GM18868 (cell line): ENCODE results near the gene TECR.

Experiments used
- ATAC-seq: cut with Tn5 transposase; IDR thresholded peaks from one replicate; pipeline ENCODE4 v1.9.1; 2021; ENCODE audit warnings: mild to moderate bottlenecking, moderate library complexity; ENCODE audit not compliant: unreplicated experiment

TECR gene

DNA sequence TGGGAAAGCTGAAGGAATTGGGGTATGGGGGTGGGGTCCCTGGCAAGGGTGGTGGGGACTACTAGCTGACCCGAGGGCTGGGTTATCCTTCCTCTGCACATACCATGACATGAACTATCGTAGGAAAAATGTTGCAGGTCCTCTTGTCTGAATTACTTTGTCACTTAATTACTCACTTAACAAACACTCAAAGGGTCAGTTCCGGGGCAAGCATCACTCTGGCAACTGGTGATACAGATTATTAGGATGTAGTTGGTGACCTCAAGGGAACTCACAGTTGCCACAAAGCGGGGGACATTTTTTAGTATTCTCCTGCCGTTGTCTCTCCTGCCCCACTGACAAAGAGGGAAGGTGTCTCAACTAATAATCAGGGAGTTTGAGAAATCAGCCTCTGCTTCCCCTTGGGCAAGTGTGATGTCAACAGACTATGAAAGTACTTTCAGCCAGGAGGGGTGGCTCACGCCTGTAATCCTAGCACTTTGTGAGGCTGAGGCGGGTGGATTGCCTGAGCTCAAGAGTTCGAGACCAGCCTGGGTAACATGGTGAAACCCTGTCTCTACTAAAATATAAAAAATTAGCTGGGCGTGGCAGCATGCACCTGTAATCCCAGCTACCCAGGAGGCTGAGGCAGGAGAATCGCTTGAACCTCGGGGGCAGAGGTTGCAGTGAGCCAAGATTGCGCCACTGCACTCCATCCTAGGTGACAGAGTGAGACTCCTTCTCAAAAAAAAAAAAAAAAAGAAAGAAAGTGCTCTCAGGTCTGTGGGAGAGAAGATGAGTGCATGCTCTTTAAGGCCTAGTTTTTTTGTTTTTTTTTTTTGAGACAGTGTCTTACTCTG, 21.5 kb upstream of the TECR start:
- ATAC-seq, result no peak

DNA sequence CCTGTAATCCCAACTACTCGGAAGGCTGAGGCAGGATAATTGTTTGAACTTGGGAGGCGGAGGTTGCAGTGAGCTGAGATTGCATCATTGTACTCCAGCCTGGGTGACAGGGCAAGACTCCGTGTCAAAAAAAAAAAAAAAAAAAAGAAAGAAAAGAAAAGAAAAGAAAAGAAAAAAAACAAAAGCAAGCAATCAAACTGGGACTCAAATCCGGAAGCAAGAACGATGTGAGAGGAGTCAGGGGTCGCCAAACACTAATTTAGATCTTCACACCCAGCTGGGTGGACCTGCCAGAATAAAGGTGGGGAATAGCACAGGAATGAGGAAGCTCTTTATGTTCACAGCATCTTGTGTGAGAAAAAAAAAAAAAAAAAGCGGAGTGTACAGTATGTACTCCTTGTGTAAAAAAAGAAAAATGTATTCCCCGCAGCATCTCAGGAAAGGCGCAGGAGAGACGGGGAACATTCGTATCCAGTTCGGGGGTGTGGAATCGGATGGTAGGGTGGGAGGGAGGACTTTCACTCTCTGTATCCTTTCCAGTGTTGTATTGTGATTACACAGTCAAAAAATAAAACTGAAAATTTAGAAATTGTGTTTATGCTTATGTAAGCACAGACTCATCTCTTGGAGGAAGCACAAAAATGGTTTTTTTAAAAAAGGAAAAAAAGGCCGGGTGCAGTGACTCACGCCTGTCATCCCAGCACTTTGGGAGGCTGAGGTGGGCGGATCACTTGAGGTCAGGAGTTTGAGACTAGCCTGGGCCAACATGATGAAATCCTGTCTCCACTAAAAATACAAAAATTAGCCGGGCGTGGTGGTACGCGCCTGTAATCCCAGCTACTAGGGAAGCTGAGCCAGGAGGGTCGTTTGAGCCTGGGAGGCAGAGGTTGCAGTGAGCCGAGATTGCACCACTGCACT, 18.8 kb upstream of the TECR start:
- ATAC-seq, result no peak

DNA sequence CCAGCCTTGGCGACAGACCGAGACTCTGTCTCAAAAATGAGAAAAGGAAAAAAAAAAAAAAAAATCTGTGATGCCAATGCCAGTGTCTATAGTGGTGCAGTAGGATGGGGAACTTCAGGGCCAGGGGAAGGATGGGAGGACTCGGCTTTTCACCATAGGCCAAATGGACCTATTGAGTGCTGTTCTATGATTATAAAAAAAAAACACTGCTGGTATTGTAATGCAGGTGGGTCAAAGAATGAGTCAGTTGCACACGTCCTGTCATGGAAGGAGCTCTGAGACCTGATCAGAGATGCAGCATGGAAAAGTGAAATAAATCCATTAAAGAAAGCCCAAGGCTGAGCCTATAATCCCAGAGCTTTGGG, 18.2 kb upstream of the TECR start:
- ATAC-seq, result no peak

DNA sequence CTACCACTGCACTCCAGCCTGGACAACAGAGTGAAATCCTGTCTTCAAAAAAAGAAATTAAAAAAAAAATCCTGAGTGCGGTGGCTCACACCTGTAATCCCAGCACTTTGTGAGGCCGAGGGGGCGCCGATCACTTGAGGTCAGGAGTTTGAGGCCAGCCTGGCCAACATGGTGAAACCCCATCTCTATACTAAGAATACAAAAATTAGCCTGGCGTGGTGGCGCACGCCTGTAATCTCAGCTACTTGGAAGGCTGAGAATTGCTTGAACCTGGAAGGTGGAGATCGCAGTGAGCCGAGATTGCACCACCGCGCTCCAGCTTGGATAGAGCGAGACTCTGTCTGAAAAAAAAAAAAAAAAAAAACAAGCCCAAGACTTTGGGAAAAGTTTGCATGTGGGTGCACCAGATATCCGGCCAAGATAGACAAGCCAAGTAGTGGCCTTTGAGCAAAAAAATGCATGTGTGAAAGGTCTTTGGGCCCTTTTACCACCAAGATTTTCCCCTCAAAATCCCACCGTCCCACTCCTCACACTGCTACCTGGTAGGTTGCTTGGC, 16.9 kb upstream of the TECR start:
- no peak for ATAC-seq

DNA sequence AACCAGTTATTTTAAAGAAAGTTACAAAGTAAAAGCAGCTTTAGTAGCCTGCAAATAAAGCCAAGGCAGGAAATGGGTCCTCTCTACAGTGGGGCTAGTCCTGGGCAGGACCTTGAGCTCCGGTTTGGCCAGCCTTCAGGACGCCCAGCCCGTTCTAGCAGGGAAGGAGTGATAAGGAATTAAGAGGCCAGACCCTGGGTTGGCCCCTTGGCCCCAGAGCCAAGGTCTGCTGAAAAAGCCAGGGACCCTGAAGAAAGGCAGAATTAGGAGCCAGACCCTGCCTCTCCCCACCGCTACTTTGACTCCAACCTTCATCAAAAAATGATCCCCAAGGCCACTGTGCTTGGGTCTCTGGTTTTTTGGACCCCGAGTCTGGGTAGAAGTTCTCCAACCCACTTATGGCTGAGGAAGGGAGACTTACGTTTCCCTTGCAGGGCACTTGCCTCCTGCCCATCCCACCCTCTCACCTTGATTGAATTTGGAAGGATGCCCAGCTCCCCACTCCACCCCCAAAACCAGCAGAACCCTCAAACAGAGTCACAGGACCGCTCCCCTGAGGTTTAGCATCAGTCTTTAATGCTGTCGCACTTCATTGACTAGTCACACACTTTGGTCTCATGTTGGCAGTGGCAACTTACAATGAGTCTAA, 15.1 kb upstream of the TECR start:
- ATAC-seq, result no peak

DNA sequence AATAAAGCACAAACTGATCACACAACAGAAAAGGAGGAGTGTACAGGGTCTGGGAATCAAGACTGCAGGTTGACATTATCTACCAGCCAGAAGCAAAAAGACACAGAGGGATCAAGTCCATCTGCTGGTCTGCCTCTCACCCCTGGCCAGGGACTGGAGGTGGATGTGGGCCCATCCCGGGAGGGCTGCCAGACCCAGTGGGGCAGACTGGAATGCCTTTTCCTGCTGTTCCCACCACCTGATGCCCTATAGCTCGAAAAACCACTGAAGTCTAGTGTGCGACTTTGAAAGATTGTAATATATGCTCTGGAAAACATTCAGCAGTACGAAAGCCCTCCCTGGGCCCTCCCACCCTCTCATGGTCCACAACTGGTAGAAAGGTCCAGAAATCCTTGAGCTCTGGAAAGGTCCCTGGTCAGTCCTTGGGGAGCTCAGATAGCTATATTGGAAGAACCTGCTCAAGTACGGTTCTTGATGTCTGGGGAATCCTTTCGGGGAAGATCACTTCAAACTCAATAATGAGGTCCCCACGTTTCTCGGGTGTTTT, 13.8 kb upstream of the TECR start:
- no peak for ATAC-seq

DNA sequence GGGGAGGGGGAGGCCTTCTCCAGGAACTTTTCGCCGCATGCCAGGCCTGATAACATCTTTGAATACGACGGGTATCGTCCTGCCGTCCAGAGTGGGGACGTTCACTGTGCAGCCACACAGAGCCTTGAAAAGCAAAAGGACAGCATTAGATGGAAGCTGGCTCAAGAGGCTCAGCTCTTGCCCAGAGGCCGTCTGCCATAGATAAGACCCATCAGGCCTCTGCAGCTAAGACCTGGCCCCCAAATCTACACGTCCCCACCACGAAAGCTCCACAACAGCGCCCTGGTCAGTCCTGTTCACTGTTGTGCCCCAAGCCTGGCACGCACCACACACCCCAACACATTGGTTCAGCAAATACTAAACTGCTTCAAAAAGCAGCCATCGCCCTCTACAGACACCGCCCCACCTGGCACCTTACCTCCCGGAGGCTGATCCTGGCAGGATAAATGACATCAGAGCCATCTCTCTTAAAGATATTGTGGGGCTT, 13.3 kb upstream of the TECR start:
- ATAC-seq, result no peak

DNA sequence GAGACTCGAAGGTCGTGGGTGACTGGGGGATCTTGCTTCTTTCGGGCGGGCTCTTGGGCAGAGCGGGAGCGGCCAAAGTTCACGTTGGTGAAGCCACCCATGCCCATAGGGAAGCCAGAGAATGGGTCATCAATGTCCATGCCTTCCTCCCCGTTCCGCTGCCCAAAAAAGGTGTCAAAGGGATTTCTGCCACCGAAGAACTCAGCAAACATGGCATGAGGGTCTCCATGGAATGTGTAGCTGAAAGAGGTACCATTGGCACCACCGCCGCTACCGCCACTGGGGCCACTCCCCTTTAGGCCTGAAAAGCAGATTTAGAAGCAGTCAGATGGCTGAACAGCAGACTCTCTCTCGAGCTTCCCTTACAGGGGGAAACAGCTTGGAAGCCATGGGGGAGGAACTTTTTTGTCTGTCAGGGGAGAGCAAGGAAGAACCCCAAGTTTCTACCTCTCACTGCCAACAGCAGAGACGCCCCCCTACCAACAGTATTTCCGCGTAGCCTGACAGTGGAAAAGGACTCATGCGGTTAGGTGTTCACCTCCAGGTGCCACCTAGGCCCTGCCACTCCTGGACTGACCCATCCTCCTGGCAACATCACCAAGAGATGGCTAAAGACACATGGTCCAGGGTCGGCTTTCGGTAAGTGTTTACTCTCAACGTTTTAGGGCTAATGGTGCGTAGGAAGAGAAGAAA, 12.5 kb upstream of the TECR start:
- no peak for ATAC-seq

DNA sequence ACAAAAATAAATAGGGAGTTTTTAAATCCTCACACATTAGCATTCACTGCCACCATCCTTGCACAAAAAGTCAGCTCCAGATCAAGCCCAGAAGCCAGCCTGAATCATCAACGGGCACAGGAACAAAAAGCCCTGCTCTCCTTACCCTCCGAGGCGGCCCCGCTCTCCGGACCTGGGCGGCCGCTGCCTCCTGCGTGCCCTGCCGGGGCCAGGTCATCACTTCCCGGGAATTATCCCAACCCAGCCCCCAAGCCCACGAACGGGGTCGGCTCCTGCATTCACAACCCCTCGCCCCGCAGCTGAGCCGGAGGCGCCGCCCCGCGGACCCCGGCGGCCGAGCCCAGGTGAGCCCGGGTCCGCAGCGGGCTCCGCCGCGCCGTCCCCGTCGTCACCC, 12.0 kb upstream of the TECR start:
- no peak for ATAC-seq

DNA sequence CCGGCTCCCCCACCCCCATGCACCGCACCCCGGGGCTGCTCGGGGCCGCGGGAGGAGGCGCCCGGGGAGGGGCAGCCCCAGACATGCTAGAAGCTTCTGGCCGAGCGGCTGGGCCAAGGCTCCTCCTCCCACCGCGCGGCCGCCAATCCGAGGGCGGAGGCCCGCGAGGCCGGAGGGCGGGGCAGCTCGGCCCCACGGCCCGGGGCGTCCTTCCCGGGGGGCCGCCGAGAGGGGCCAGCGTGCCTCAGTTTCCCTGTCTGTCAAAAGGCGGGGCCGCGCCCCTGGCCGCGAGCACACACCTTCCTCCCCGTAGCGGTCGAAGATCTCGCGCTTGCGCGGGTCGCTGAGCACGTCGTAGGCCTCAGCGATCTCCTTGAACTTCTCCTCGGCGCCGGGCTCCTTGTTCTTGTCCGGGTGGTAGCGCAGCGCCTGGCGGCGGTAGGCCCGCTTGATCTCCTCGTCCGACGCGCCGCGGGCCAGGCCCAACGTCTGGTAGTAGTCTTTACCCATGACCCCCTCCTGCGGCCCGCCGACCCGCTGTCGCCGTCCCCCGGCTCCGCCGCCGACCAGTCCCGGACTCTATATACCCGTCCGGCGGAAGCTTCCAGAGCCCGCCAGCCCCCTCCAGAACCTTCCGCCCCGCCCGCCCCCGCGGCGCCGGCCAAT, 11.4 kb upstream of the TECR start, which contains the start of gene DNAJB1:
Gene DNAJB1, minus strand, starts transcription at position 558 of the 666 bp plus-strand sequence. Its CDS starts 48 bp downstream, at position 510.
- peak; percentile 62 for ATAC-seq

DNA sequence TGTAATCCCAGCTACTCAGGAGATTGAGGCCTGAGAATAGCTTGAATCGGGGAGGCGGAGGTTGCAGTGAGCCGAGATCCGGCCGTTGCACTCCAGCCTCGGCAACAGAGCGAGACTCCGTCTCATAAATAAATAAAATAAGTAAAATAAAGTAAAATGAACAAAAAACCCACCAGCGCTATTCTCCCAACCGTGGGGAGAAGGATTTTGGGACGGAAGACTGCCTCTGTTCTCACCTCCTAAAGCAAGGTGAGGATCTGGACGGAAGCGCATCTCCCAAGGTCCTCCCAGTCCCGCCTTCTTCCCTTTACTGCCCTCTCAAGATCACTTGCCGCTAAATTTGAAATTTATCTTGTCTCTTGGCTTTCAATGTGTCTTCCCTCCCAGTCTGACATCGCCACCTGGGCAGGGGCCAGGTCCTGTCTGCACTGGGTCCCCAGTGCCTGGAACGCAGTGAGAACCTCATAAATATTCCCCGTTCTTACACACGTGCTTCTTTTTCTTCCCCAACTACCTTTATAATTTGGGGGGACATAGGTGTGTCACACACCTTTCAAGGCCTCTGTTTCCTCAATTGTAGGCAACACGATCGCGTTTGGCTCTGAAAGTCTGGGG, 10.0 kb upstream of the TECR start:
- no peak for ATAC-seq

DNA sequence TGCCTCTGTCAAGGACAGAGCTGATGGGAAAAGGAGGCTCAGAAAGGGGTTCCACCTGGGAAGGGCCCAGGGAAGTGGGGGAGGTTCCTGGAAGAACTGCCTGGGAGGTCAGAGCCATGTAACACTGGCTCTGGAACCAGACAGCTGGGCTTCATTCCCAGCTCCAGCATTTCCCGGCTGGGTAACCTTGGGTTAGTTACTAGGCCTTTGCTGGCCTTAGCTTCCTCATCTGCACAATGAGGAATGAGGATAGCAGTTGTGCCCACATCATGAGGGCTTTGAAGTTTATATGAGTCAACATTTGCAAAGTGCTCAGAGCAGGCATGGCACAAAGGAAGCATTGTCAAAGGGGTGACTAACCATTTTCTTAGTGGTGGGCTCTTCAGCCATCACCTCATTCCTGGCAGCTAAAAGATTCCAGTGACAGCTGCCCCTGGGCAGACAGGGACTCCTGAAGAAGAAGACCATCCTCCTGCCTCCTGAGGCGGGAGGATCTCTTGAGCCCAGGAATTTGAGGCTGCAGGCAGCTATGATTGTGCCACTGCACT, 9.5 kb upstream of the TECR start:
- no peak for ATAC-seq

DNA sequence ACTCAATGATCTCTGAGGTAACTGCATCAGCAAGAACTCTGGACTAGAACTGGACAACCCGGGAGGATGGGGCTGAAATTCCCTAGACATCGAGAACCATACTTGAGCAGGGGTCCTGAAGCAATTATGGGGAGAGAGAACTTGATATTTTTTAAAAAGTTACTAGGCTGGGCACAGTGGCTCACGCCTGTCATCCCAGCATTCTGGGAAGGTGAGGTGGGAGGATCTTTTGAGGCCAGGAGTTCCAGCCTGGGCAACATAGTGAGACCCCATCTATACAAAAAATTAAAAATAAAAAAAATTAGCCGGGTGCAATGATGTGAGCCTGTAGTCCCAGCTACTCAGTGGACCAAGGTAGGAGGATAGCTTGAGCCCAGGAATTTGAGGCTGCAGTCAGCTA, 8.9 kb upstream of the TECR start:
- ATAC-seq, result no peak

DNA sequence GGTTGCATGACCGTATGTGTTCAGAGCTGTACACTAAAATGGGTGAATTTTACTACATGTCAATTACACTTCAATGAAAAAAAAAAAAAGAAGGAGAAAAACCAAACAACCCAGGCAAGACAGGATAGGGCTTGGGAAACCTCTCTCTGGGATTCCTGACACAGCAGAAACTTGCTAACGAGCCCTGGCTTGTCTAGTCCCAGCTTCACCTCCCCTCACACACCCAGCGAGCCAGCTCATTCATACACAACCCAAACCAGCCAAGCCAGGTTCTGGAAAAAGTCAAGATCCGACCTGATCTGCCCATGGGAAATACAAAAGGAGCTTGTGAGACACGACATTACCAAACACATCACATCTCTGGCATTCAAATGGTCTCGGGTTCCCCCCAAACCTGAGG, 3.7 kb upstream of the TECR start:
- ATAC-seq, result no peak

DNA sequence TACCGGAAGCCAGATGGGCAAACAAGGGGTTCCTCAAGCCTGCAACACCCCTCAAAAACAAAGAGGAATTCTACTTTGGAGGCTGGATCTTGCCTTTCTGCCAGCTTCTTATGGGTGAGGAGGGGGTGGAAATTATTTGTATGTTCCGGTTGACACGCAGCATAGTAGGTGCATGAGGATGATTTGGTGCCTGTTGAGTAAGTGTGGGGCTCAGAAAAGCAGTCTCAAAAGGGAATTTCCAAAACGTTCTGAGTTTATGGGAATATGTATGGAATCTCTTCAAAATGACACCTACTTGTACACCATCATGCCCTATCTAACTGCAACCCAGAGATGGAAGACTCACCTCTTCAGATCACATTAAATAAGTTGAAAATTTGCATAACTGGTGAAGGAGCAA, 3.0 kb upstream of the TECR start:
- ATAC-seq, result no peak

DNA sequence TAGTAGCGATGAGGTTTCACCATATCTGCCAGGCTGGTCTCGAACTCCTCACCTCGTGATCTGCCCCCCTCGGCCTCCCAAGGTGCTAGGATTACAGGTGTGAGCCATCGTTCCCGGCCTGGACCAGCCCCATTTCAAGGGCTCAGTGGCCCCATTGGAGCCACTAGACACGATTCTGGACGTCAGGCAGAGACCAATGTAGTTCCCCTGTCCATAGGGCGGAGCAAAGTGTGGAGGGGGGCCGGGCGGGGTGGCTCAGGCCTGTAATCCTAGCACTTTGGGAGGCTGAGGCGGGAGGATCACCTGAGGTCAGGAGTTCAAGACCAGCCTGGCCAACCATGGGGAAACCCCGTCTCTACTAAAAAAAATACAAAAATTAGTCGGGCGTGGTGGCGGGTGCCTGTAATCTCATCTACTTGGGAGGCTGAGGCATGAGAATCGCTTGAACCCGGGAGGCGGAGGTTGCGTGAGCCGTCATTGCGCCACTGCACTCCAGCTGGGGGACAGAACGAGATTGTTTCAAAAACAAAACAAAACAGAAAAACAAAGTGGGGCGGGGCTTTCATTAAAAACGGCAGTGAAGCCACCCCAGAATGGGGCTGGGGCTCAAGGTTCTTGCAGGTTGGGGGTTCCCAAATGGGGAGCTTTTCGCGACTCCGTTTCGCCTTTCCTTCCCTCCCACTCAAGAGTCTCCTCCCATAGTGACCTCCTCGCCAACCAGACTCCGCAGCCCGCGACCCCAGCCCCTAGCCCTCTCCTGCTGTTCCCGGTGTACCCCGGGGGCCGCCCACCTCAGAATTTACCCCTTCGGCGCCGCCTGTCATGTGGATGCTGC, 758 bp upstream of the TECR start:
- peak; percentile 2 for ATAC-seq

DNA sequence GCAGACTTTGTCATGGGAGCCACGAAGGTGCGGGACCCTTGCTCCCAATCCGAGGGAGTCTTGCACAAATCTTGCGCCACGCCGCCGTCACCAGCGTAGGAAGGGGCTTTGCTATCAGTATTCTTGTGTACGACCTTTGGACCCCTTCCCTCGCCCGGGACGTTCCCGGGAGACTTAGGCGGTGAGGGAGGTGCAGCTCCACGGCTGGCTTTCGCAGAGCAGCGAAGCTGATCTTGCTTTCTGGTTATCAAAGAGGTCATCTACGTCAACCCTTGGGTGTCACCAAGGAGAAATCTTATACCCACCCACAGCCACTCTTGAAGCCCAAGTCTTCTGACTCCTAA, 583 bp downstream of the TECR start:
- ATAC-seq, result no peak

DNA sequence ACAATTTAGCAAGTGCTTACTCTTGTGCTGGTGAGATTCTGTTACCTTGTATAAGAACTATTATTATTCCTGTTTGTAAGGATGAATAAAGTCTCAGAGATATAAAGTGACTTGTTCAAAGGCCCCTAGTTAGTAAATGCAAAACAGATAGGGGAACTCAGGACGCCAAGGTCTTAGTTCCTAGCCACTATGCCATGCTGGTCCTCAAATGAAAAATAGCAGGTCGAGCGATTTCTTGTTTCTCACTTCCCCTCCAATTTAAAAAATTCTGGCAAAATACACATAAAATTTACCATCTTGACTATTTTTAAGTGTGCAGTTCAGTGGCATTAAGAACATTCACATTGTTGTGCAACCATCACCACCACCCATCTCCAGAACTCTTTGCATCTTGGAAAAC, 1.1 kb downstream of the TECR start:
- no peak for ATAC-seq
